GM19452 (cell line): Measurements from ENCODE around the gene FGF13.

Experiments used
- ATAC-seq: cut with Tn5 transposase; IDR thresholded peaks from one replicate; pipeline ENCODE4 v1.9.1; 2021; ENCODE audit not compliant: unreplicated experiment

FGF13 gene

GRCh38 chrX:138711399-138712347 lies at the start of gene FGF13:
Gene FGF13, minus strand, starts transcription at chrX:138711717. Its CDS starts 714 bp downstream, at chrX:138711003.
- no peak for ATAC-seq

GRCh38 chrX:138759217-138759943 lies 47.9 kb upstream of the FGF13 start:
- ATAC-seq: no peak

- ATAC-seq: no peak
Observed at GRCh38 chrX:138756234-138756633, 44.7 kb upstream of the FGF13 start.

GRCh38 chrX:138754861-138755260 lies 43.3 kb upstream of the FGF13 start:
- ATAC-seq: no peak

- ATAC-seq: no peak
Observed at GRCh38 chrX:138748480-138748879, 37.0 kb upstream of the FGF13 start.

GRCh38 chrX:138745196-138745595 lies 33.7 kb upstream of the FGF13 start:
- peak; percentile 60 for ATAC-seq

- no peak for ATAC-seq
Observed at GRCh38 chrX:138742217-138742616, 30.7 kb upstream of the FGF13 start.

- ATAC-seq: no peak
Observed at GRCh38 chrX:138740341-138740740, 28.8 kb upstream of the FGF13 start.

GRCh38 chrX:138723301-138723700 lies 11.8 kb upstream of the FGF13 start:
- ATAC-seq: no peak

- ATAC-seq: no peak
Observed at GRCh38 chrX:138719396-138719795, 7.9 kb upstream of the FGF13 start.

GRCh38 chrX:138718941-138719340 lies 7.4 kb upstream of the FGF13 start:
- no peak for ATAC-seq

GRCh38 chrX:138710866-138711341 lies 613 bp downstream of the FGF13 start:
- ATAC-seq: no peak

- ATAC-seq: no peak
Observed at GRCh38 chrX:138709886-138710791, 1.4 kb downstream of the FGF13 start.

GRCh38 chrX:138708268-138708667 lies 3.2 kb downstream of the FGF13 start:
- no peak for ATAC-seq

- ATAC-seq: no peak
Observed at GRCh38 chrX:138704596-138704995, 6.9 kb downstream of the FGF13 start.

- no peak for ATAC-seq
Observed at GRCh38 chrX:138704101-138704500, 7.4 kb downstream of the FGF13 start.

GRCh38 chrX:138692591-138692990 lies 18.9 kb downstream of the FGF13 start:
- no peak for ATAC-seq

GRCh38 chrX:138691186-138691585 lies 20.3 kb downstream of the FGF13 start:
- ATAC-seq: no peak

- no peak for ATAC-seq
Observed at GRCh38 chrX:138690591-138690990, 20.9 kb downstream of the FGF13 start.

- ATAC-seq: no peak
Observed at GRCh38 chrX:138683600-138683999, 27.9 kb downstream of the FGF13 start.

GRCh38 chrX:138669693-138670092 lies 41.8 kb downstream of the FGF13 start:
- ATAC-seq: no peak
